Neural cell (in vitro differentiated cells): ENCODE results near the gene ADIPOQ. TPM values are rescaled to one million over a fixed set of nuclear protein-coding genes. Genes with fewer than 3 reads are reported as not detected.
"Not testable (repeated sequence)": the region's sequence is repeated elsewhere in the genome, so short reads cannot be mapped to it uniquely, and the experiment has no call there.

Experiments used
- H2AFZ ChIP-seq: fragments of 200-600, 300-800 bp; sonication (generic), shearing (Covaris generic); 2 replicates; pipeline ENCODE4 v1.6.0; 2014; ENCODE audit warnings: low read depth, mild to moderate bottlenecking, antibody characterized with exemption, low read length, moderate library complexity
- H3F3A ChIP-seq: fragments of 200-600 bp; shearing (Covaris generic); 2 replicates; pipeline ENCODE4 v1.6.1; 2016; ENCODE audit warnings: mild to moderate bottlenecking, moderate library complexity, mixed read lengths, antibody characterized with exemption, low read length; ENCODE audit not compliant: insufficient read depth, poor library complexity, severe bottlenecking
- H3K27ac ChIP-seq: fragments of 200-600, 300-800 bp; sonication (generic), shearing (Covaris generic); 2 replicates; pipeline ENCODE4 v1.5.1; 2014; ENCODE audit warnings: mild to moderate bottlenecking, low read length, moderate library complexity
- H3K27me3 ChIP-seq: fragments of 300-800, 200-600 bp; sonication (generic), shearing (Covaris generic); 2 replicates; pipeline ENCODE4 v1.6.0; 2014; ENCODE audit warnings: mild to moderate bottlenecking, low read depth, low read length, moderate library complexity; ENCODE audit not compliant: insufficient read depth
- H3K36me3 ChIP-seq: fragments of 300-800, 200-600 bp; sonication (generic), shearing (Covaris generic); 2 replicates; pipeline ENCODE4 v1.5.1; 2014; ENCODE audit warnings: mild to moderate bottlenecking, antibody characterized with exemption, low read length, moderate library complexity; ENCODE audit not compliant: insufficient read depth
- H3K4me2 ChIP-seq: fragments of 300-800, 200-600 bp; sonication (generic), shearing (Covaris generic); 2 replicates; pipeline ENCODE4 v1.6.0; 2014; ENCODE audit warnings: mild to moderate bottlenecking, low read length
- H3K4me3 ChIP-seq: fragments of 300-800, 200-600 bp; sonication (generic), shearing (Covaris generic); 2 replicates; pipeline ENCODE4 v1.5.1; 2014; ENCODE audit warnings: mild to moderate bottlenecking, low read length, moderate library complexity
- H3K79me2 ChIP-seq: fragments of 200-600 bp; shearing (Covaris generic); replicated peaks from 2 replicates; pipeline ENCODE4 v1.6.0; 2014; ENCODE audit warnings: mild to moderate bottlenecking, low read length, moderate library complexity; ENCODE audit not compliant: insufficient read depth
- H3K9ac ChIP-seq: fragments of 300-800, 200-600 bp; sonication (generic), shearing (Covaris generic); 2 replicates; pipeline ENCODE4 v1.6.1; 2016; ENCODE audit warnings: mild to moderate bottlenecking, low read length, mixed read lengths
- H3K9me2 ChIP-seq: fragments of 200-600 bp; shearing (Covaris generic); 2 replicates; pipeline ENCODE4 v1.6.1; 2016; ENCODE audit warnings: mild to moderate bottlenecking, low read length, mixed read lengths; ENCODE audit not compliant: insufficient read depth
- H3K9me3 ChIP-seq: fragments of 200-600, 300-800 bp; sonication (generic), shearing (Covaris generic); 2 replicates; pipeline ENCODE4 v1.6.1; 2016; ENCODE audit warnings: mild to moderate bottlenecking, mixed run types, low read length, moderate library complexity, mixed read lengths
- H4K20me1 ChIP-seq: fragments of 200-600 bp; shearing (Covaris generic); 2 replicates; pipeline ENCODE4 v1.6.1; 2016; ENCODE audit warnings: mild to moderate bottlenecking, mixed run types; ENCODE audit not compliant: insufficient read depth
- CTCF ChIP-seq: fragments of 450-650 bp; IDR thresholded peaks from 2 replicates; pipeline ENCODE4 v1.5.1; 2014; ENCODE audit warnings: antibody characterized with exemption, mild to moderate bottlenecking, moderate library complexity; ENCODE audit not compliant: poor library complexity, severe bottlenecking
- EP300 ChIP-seq: fragments of 450-650 bp; conservative IDR thresholded peaks from 2 replicates; pipeline ENCODE4 v1.6.1; 2014; ENCODE audit warnings: antibody characterized with exemption, mild to moderate bottlenecking, moderate library complexity; ENCODE audit not compliant: poor library complexity, severe bottlenecking
- EZH2 ChIP-seq: fragments of 200-600, 300-800 bp; shearing (Covaris generic), sonication (generic); IDR thresholded peaks from 2 replicates; pipeline ENCODE4 v1.6.1; 2014; ENCODE audit warnings: antibody characterized with exemption, low read length, borderline replicate concordance, mild to moderate bottlenecking; ENCODE audit not compliant: insufficient read depth, poor library complexity, severe bottlenecking
- MXI1 ChIP-seq: fragments of 450-650 bp; conservative IDR thresholded peaks from 2 replicates; pipeline ENCODE4 v1.6.1; 2014; ENCODE audit warnings: antibody characterized with exemption, mild to moderate bottlenecking; ENCODE audit not compliant: poor library complexity, severe bottlenecking
- POLR2AphosphoS5 ChIP-seq: IDR thresholded peaks from 2 replicates; pipeline ENCODE4 v1.6.1; 2012
- RAD21 ChIP-seq: fragments of 450-650 bp; conservative IDR thresholded peaks from 2 replicates; pipeline ENCODE4 v1.6.1; 2014; ENCODE audit warnings: antibody characterized with exemption, mild to moderate bottlenecking, moderate library complexity
- REST ChIP-seq: IDR thresholded peaks from 2 replicates; pipeline ENCODE4 v1.6.1; 2012; ENCODE audit warnings: borderline replicate concordance
- SMC3 ChIP-seq: fragments of 450-650 bp; conservative IDR thresholded peaks from 2 replicates; pipeline ENCODE4 v1.6.1; 2014; ENCODE audit warnings: antibody characterized with exemption, mild to moderate bottlenecking, moderate library complexity; ENCODE audit not compliant: poor library complexity
- TAF1 ChIP-seq: IDR thresholded peaks from 2 replicates; pipeline ENCODE4 v1.6.1; 2012; ENCODE audit warnings: low read depth
- polyA plus RNA-seq: library from polyadenylated mRNA; depleted of rRNA; stranded (reverse); fragments of >200 nt; gene quantifications from 2 replicates; pipeline ENCODE4 v1.2.3, GENCODE V29; 2014

Gene ADIPOQ
- polyA plus RNA-seq, 1 donor from 2014 or later, result not detected

GRCh38 chr3:186847437-186847836 is 4.9 kb downstream of the ADIPOQ start:
- H3K9ac ChIP-seq, result no peak overlapping the region
- no peak overlapping the region for H3K4me2 ChIP-seq
- H3F3A ChIP-seq, result no peaks in the 10 kb centered on the region
- H3K4me3 ChIP-seq, result no peak overlapping the region
- TF ChIP-seq EP300 (no peak), EZH2 (no peak), POLR2AphosphoS5 (no peak), MXI1 (no peak), TAF1 (no peak), REST (no peak), CTCF (no peak), SMC3 (no peak), RAD21 (no peak)
- no peak overlapping the region for H3K27ac ChIP-seq
- no peaks in the 10 kb centered on the region for H3K36me3 ChIP-seq
- H4K20me1 ChIP-seq, result no peaks in the 10 kb centered on the region
- H3K79me2 ChIP-seq, result no peaks in the 10 kb centered on the region
- H2AFZ ChIP-seq, result no peak overlapping the region
- H3K9me3 ChIP-seq, result no peaks in the 10 kb centered on the region
- H3K9me2 ChIP-seq, result no peaks in the 10 kb centered on the region
- no peaks in the 10 kb centered on the region for H3K27me3 ChIP-seq

GRCh38 chr3:186849374-186849975 is 7.0 kb downstream of the ADIPOQ start:
- H3K4me3 ChIP-seq, result no peak overlapping the region

GRCh38 chr3:186851835-186852234 is 9.3 kb downstream of the ADIPOQ start:
- not testable (repeated sequence) for H3K4me3 ChIP-seq, H3K9ac ChIP-seq, H3K27ac ChIP-seq, H3K27me3 ChIP-seq, H2AFZ ChIP-seq, H4K20me1 ChIP-seq, H3K9me3 ChIP-seq, H3K4me2 ChIP-seq, H3K9me2 ChIP-seq, H3K36me3 ChIP-seq, H3K79me2 ChIP-seq, H3F3A ChIP-seq

More at GRCh38 chr3:186849374-186849975, 7.0 kb downstream of the ADIPOQ start:
- Histone ChIP-seq H3K79me2 (no peaks in the 10 kb centered on the region), H3K9me3 (no peaks in the 10 kb centered on the region), H2AFZ (no peak overlapping the region), H4K20me1 (no peaks in the 10 kb centered on the region), H3K27me3 (no peaks in the 10 kb centered on the region), H3K9ac (no peak overlapping the region), H3K27ac (no peak overlapping the region), H3F3A (no peaks in the 10 kb centered on the region), H3K9me2 (no peaks in the 10 kb centered on the region), H3K4me2 (no peak overlapping the region), H3K36me3 (no peaks in the 10 kb centered on the region)
- peak; percentile 85 for TF ChIP-seq CTCF
- peak; percentile 83 for TF ChIP-seq SMC3
- TF ChIP-seq POLR2AphosphoS5, result no peak
- peak; percentile 85 for TF ChIP-seq RAD21
